ENCODE results near the gene JMJD8. TPM values are rescaled to one million over a fixed set of nuclear protein-coding genes. Genes with fewer than 3 reads are reported as not detected.

Gene JMJD8
- total RNA-seq, 1 experiment from 2014 or later: 68.1 TPM

DNA sequence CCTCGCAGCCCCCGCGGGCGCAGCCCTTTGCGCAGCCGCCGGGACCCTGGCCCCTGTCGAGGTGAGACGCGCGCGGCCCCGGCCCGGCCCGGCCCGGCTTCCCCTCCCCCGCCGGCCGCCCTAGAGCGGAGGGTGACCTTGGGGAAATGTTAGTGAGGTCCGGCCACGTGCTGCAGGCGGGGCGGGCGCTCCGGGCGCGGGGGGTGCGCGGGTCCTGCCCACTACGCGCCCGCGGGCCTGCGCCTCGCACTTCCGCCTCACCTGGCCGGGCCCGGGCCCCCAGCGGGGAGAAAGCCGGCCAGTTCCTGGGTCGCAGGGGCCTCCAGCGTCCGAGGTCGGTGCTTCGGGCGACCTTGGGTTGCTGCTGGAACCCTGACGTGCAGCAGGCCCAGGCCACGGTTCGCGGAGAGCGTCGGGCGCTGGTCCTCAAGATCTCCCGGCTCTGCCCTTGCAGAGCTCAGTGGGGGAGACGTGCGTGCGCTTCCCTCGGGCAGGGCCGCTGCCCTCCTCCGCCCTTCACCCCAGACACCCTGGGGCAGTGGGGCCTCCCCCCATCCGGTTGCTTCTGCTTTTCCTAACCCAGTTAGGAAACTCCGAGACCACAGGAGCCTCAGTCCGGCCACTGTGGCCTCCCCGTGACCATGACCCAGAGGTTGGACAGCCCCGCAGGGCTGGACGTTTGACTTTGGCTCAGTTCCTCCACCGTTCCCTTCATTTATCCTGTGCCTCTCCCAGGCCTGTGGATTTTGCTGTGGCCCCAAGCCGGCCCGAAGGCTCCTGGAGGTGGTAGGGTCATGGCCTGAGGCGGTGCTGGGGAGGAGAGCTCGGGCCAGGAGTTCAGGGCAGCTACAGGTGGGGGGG lies 41.7 kb downstream of the JMJD8 start:
- no peak for DNase-seq (ENCODE audit: low read depth)

GRCh38 chr16:641326-642188 lies 42.6 kb downstream of the JMJD8 start, which contains the start of gene MCRIP2:
Gene MCRIP2 (plus strand): TSS chr16:641828. CDS start chr16:641992, 164 bp downstream.
- peak; percentile 71 for DNase-seq (ENCODE audit: low read depth)

GRCh38 chr16:640614-641013 lies 43.5 kb downstream of the JMJD8 start:
- DNase-seq (ENCODE audit: low read depth): no peak

DNA sequence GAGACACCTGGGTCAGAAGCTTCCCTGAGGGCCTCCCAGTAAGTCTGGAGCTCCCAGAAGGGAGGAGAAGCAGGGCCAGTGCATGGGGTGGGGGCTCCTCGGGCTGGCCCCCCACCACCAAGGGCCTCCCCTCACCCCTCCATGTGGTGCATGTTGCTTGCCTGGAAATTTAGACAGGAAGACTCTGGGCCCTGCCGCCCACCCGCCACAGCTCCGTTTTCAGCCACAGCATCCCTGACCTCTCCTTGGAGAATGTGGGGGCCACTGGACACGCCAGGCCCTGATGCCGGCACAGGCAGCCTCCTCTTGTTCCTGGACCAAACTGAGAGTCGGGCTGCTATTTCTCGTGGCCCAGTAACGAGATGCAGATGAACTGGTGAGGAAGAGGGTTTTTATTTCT lies 45.3 kb downstream of the JMJD8 start:
- DNase-seq (ENCODE audit: low read depth): no peak

GRCh38 chr16:638034-638543 lies 46.0 kb downstream of the JMJD8 start:
- no peak for DNase-seq (ENCODE audit: low read depth)

DNA sequence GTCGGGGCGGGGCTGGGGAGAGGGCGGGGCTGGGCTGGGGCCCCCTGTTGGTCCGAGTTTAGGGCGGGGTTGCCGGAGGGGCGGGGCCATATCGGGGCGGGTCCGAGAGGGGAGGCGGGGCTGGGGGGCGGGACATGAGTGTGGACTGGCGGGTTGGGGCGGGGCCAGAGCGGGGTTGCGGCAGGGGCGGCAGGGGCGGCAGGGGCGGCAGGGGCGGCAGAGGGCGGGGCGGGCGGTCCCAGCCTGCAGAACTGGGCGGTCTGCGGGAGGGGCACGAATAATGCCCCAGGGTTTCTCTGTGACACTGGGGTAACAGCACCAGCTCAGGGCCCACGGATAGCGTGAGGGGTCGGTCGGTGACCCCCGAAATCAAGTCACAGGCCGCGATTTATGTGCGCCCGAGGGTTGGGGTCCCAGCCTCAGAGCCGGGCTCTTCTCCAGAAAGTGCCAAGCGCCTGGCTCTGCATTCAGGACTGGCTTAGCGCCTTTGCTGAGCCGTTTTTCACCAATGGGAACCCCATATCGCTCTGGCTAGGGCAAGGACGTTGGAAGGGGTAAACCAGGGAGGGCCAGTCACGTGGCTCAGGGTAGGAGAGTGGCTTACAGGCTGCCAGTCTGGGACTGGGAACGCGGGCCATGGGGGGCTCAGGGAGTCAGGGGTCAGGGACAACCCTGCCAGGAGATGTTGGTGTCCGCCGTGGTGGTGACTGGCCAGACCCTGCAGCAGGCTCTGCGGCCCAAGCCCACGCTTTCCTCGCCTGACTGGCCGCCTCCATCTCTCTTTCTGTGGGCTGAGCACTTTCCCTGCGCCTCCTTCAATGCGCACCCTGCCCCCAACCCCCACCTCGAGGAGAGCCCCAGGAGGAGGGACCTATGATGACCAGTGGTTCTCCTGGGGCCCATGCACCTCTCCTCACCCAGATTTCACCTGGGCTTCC lies 46.8 kb downstream of the JMJD8 start:
- peak; percentile 82 for DNase-seq (ENCODE audit: low read depth)

DNA sequence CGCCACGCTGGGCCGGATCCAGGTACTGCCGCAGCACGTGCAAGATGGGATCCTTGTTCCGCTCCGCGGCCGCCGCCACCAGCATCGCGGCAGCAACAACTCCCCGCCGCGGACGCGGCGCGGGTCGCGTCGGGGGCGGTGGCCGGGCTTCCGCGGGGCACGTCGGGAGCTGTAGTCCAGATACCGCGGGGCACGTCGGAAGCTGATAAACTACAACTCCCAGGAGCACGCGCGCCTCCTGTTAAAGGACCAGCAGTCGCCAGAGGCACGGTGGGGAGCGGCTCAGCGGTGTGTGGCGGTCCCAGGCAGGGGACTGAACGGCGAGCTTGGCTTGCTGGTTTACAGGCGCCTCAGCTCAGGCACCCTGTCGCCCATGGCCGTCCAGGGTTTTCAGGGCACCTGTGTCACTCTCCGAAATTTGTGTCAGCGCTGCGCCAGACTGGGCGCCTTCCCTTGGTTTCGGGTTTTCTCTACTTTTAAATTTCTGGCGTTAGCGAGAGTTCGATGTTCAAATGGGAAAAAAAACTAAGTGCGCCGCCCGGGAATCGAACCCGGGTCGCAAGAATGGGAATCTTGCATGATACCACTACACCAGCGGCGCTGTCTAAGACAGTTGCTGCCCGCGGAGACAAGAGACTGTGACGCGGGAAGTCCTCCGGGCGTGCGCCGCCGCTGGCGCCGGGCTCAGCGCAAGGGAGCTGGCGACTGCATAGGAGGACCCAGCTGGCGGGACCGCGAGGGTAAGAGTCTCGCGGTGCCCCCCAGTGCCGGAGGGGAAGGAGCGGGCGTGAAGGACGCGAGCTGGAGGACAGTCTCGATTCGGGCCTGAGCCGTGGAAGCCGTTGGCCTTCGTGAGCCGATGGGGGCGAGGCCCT lies 47.7 kb downstream of the JMJD8 start, which contains the start of gene METTL26:
Gene METTL26, minus strand, starts transcription at position 100 of the 875 bp plus-strand sequence. Its CDS starts 15 bp downstream, at position 85.
- peak; percentile 92 for DNase-seq (ENCODE audit: low read depth)

DNA sequence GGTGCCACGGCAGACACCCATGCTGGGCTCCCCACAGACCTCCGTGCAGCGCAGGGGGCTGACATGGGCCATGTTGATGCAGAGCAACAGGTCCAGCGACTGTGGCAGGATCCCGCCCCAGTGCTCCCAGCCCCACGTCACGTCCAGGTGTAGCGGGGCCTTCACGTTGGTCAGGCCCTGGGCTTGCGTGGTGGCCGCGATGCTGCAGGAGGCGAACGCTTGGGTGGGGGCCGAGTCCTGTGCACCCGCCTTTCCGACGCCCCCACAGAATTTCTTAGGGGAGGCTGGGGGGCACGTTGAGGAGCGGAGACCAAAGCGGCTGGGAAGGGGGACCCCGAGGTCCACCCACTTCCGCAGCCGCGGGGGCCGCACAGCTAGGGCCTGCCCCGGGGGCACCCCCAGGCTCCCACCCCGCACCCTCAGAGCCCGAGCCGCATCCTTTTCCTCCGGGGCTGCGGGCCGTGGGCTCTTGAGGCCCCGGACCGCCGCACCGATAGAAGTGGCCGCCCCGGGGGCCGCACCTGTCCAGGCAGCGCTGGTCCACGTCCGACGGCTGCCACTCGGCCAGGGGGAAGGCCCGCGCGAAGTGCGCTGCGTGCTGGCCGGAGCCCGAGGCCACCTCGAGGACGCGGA lies 48.4 kb downstream of the JMJD8 start:
- DNase-seq (ENCODE audit: low read depth): no peak

DNA sequence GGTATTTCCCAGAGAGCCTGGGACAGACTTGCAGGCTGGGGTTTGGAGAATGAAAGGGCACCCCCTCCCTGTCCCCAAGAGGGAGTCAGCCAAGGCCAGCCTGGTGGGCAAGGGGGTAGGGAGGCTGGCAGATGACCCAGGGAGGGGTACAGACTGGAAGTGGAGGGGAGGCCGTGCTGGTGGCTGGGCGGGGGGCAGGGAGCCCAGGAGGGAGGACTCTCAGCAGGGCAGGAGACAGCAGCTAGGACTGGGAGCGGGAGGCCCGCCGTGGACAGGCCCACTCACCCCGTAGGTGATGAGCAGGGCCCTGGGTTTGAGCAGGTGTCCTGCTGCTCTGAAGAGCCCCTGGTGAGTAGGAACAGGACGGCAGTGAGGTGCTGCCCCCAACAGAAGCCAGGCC lies 49.1 kb downstream of the JMJD8 start:
- no peak for DNase-seq (ENCODE audit: low read depth)

- no peak for DNase-seq (ENCODE audit: low read depth)
Measured at GRCh38 chr16:634051-634670, 50.0 kb downstream of the JMJD8 start.

DNA sequence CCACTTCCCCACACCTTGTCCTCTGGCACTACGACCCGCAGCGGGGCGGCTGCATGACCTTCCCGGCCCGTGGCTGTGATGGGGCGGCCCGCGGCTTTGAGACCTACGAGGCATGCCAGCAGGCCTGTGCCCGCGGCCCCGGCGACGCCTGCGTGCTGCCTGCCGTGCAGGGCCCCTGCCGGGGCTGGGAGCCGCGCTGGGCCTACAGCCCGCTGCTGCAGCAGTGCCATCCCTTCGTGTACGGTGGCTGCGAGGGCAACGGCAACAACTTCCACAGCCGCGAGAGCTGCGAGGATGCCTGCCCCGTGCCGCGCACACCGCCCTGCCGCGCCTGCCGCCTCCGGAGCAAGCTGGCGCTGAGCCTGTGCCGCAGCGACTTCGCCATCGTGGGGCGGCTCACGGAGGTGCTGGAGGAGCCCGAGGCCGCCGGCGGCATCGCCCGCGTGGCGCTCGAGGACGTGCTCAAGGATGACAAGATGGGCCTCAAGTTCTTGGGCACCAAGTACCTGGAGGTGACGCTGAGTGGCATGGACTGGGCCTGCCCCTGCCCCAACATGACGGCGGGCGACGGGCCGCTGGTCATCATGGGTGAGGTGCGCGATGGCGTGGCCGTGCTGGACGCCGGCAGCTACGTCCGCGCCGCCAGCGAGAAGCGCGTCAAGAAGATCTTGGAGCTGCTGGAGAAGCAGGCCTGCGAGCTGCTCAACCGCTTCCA lies 50.6 kb downstream of the JMJD8 start:
- no peak for DNase-seq (ENCODE audit: low read depth)

GRCh38 chr16:632486-633335 lies 51.4 kb downstream of the JMJD8 start:
- no peak for DNase-seq (ENCODE audit: low read depth)

DNA sequence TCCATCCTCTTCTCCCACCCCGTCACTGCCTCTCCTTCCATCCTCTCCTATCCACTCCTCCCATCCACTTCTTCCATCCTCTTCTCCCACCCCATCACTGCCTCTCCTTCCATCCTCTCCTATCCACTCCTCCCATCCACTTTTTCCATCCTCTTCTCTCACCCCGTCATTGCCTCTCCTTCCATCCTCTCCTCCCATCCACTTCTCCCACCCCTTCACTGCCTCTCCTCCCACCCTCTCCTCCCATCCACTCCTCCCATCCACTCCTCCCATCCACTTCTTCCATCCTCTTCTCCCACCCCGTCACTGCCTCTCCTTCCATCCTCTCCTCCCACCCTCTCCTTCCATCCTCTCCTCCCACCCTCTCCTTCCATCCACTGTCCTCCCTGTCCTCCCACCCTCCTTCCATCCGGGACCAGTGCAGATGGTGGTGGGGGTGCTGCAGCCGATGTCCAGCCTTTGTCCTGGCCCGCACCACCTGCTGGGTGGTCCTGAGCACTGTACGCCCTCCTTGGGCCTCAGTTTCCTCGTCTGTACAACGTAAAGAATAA lies 52.3 kb downstream of the JMJD8 start:
- no peak for DNase-seq (ENCODE audit: low read depth)

Data from LHCN-M2 (cell line).